HG03378 (cell line): ENCODE results near the gene KLHL40.

ENCODE experiments used
- ATAC-seq: cut with Tn5 transposase; IDR thresholded peaks from one replicate; pipeline ENCODE4 v1.9.1; 2021; ENCODE audit warnings: mild to moderate bottlenecking, moderate library complexity; ENCODE audit not compliant: unreplicated experiment

Gene KLHL40

DNA sequence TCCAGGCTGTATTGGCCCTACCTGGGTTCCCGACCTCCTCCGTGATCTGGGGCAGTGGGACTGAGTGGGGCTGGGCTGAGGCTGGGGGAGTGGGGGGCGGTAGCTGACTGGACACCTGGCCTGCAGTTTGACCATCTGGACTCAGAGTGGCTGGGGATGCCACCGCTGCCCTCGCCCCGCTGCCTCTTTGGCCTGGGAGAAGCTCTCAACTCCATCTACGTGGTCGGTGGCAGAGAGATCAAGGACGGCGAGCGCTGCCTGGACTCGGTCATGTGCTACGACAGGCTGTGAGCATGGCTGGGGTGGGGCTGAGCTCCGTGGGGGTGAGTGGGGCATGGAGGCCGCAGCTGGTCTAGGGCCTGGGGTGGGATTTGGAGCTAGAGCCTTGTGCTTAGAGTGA is 2.7 kb downstream of the KLHL40 start:
- no peak for ATAC-seq

GRCh38 chr3:42688487-42689420 is 3.4 kb downstream of the KLHL40 start:
- ATAC-seq: no peak

DNA sequence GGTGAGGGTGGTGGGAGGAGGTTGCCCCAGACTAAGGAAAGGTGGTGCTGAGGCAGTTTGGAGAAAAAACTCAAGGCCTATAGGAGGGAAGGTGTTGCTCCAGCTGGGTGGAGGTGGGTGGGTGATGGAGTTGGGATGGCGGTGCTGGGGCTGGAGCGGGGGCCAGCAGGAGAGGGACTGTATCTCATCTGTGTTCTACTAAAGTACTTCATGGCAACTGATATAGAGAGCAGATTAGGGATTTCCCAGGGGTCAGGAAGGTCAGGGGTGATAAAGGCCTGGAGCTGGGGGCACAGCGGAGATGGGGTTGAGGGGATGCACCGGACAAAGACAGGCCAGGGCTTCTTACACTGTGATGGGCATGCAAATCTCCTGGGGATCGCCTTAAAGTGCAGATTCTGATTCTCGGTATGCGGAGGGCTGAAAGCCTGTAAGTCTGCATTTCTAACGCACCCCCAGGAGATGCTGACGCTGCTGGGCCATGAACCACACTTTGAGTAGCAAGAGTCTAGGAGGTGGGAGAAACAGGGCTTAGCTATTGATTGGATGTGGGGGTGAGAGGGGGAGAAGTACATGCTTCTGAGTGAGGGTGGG is 4.2 kb downstream of the KLHL40 start:
- ATAC-seq: no peak

DNA sequence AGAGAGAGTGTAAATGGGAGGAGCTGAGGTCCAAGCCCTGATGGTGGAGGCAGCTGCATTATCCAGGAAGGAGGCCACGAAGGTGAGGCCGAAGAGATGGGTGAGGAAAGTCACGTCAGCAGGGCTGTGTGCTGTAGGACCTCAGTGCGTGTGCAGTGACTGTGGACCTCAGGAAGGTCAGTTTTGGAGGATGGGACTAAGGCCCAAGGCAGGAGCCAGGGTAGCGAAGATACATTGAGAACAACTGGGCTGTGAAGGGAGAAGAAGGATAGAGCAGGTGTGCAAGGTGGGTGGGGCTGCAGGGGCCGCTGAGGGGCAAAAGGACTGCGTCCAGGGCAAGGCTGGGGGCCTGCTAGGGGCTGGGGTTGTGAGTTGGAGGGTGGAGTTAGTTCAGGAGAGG is 4.9 kb downstream of the KLHL40 start:
- ATAC-seq: no peak

DNA sequence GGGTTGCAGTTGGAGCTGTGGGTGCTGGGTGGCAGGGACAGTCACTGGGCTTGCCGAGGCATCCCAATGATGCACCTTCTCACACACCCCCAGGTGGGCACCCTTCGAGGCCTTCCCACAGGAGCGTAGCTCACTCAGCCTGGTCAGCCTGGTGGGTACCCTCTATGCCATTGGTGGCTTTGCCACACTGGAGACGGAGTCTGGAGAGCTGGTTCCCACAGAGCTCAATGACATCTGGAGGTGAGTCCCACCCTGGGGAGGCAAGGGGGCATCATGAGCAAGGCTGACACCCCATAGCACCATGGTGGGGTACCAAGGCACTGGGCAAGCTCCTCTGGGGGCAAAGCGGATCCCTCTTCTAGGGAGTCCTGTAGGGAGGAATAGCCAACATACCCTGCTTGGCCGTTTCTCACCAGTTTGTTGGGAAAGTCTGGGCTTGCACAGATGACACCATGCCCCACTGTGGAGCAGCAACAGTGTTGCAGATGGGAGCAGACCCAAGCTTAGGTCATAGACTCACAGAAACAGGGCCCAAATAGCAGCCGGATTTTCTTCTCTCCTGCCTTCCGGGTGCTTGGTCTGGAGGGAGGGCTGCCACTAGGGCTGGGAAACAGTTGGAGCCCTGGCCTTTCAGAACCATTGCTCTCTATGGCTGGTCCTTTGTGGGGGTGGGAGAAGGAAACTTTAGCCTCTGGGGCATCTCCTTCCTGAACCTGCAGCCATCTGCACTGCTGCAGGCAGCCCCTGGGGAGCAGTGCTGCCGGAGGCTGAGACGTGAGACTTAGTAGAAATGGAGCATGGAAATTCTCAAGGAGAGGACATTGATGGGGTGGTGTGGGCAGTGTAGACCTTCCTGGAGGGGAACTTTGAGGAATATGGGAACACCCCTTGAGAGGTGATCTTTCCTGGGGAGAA is 5.7 kb downstream of the KLHL40 start:
- no peak for ATAC-seq

DNA sequence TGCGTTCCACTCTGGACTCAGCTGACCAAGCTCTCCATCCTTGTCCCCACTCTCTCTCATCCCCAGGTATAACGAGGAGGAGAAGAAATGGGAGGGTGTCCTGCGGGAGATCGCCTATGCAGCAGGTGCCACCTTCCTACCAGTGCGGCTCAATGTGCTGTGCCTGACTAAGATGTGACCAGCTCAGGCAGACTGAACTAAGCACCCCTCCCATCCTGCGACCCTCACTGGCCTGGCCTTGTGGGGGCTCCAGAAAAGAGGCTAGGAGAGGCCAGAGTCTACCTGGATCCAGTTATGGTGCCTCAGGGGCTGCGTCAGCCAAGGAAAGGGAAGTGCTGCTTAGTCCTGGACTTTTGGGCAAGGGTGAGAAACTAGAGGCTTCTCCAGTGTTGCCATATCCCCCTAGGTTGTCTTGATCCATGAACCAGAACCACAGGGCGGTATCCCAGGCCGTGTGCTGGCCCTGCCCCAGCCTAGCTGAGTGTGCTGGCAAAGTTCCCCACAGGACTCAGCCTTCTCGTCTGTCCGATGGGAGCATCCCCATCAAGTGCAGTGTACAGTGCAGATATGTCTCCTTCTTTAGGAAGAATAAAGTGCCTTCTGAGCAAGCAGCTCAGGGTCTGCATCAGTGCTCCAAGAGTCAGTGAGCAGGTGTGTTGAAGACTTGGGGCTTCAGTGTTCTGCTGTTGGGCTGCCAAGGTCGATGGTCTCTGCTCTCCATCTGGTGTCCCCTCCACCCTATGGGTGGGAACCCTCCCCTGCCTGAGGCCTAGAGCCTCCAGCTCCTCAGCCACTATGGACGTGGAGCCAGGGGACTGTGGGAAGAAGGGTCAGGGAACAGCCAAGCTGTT is 6.7 kb downstream of the KLHL40 start:
- no peak for ATAC-seq

DNA sequence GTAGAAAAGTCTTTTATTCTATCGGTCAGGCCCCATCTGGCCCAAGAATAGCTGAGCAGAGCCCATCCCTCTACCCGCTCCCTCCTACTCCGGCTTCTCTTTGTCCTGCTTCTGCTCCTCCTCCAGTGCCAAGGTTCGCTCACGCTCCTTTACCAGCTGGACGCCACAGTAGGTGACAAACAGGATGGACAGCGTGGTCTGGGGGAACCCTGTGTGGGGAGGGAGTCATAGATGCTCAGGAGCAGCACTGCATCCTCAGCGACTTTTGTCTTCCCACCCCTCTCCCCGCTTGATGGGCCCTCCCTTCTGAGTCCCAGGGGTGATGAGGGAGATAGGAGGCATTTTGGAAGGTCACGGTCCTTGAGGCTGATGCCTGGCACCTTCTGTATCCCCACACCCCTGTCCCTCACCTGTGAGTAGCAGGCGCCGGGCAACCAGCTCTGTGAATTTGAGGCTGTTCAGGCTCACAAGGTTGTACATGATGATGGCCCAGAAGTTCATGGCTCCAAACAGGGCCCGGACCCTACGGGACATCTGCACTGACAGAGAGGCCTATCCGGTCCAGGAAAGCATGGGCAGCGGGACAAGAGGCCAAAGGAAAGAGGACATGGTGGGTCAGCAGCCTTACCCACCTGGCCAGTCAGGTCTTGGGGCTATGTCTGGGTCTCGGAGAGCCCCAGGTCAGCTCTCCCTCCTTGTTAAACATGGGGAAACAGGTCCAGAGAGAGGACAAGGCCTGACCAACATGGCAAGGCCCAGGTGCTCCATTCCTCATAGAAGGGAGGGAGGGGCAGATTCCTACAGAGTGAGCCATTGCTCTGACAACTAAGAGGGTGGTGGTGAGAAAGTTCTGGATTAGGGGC is 7.6 kb downstream of the KLHL40 start:
- no peak for ATAC-seq

GRCh38 chr3:42693530-42693930 is 8.2 kb downstream of the KLHL40 start:
- no peak for ATAC-seq

- no peak for ATAC-seq
These were observed 9.0 kb downstream of the KLHL40 start for GRCh38 chr3:42694366-42694765.

DNA sequence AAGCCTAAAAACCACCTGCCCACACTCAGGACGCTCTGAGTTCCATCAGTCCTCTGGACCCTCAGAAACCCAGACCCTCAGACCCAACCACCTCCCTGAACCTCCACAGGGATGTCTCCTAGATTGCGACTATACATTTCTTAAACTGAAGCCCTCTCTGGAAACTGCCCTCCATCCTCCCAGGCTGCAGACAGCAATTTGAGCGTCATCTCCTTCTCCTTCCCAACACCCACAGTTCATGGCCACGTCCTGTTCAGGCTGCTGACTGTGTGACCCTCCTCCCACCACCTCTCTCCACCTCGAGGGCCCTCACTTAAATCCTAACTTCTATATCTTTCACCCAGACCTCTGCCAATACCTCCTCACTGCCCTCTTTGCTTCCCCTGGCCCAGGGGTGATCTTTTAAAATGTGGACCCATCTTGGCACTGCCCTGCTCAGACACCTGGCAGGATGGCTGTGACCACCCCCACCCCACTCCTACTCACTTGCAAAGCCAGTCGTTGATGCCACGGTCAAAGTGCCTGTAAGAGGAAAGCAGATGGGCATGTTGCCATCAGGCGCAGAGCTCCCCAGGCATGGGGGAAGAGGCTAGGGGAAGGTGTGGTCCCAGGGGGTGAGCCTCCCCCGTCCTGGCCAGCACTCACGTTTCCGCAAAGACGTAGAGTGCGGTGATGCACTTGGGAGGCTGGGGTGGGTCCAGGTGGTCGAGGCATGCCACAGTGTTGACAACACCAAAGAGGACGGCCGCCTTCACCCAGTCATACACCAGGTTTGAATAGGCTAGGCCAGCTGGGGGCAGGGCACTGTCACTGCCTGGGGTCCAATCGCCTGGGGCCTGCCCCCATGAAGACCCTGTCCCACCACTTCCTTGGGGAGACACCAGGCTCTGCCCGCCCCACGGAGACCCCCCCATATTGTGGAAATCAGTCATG is 11.3 kb downstream of the KLHL40 start:
- ATAC-seq: no peak

- ATAC-seq: no peak
These were observed 12.1 kb downstream of the KLHL40 start for GRCh38 chr3:42697289-42698051.

GRCh38 chr3:42698216-42698910 is 13.0 kb downstream of the KLHL40 start:
- no peak for ATAC-seq

DNA sequence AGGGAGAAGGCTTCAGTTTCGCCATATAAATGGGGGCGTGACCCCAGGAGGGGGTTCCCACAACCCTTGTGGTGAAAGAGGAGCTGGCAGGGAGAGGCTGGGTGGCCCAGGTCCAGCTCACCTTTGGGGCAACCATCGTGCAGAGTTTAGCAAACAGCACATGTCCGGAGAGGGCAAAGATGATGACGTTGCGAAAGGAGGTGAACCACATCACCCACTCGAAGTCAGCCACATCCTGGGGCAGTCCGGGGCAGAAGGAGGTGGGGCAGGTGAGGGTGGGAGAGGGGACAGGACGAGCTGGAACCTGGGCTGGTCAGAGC is 13.5 kb downstream of the KLHL40 start:
- ATAC-seq: no peak

GRCh38 chr3:42699511-42699971 is 14.2 kb downstream of the KLHL40 start:
- no peak for ATAC-seq

DNA sequence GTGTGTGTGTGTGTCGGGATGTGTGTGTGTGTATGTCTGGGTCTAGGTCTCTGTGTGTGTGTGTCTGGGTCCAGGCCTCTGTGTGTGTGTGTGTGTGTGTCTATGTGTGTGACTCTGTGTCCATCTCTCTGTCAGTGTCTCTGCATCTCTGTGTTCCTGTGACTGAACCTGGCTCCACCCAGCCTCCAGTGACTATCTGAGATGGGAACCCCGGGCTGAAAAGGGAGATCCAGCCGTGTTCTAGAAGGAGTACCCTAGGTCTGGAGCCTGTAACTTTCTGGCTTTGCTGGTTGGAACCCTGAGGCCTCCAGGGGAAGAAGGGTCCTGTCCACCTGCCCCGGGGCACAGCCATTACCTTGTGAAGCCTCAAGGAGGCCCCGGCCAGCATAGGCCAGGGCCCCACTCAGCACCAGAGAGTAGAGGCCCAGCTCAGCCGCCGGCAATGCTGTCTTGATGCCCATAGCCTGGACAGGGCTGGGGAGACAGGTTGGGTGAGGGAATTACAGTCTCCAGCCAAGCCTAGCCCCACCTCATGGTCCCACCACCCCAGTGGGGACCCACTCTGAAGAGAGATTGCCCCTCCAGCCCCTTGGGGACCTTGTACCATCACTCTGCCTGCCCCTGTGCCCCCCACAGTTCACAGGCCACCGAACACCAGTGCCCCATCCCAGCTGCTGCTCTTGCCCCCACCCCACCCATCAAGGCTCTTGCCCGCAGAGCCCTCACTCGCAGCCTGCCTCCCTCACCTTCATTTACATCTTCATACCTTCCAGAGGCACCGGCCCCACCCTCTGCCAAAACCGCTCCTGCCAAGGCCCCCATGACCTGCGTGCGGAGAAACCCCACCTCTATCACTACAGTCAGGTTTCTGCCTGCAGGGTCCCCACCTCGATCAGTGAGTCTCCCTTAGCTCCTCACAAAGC is 15.3 kb downstream of the KLHL40 start:
- ATAC-seq: no peak
